Kidney (tissue), 14 donors: ENCODE measurements around the gene PLCB4. TPM values are rescaled to one million over a fixed set of nuclear protein-coding genes. Genes with fewer than 3 reads are reported as not detected.

Source experiments
- DNase-seq, 5 donors: peaks; one replicate each; pipeline ENCODE4 v3.0.0-alpha.2; 2013 to 2020
- FAIRE-seq: peaks from 2 replicates; lab custom pipeline; 2012; peaks lifted over from hg19 to GRCh38; lab: Jason Lieb, UNC
- H3K27ac ChIP-seq, 2 donors: one replicate each; pipeline ENCODE4 v1.7.0; 2013; ENCODE audit warnings: low read depth in 2 of 2, low read length in 2 of 2, inconsistent platforms in 1 of 2
- H3K27me3 ChIP-seq: one replicate; pipeline ENCODE4 v1.7.1; 2013; ENCODE audit warnings: low read length, inconsistent platforms; ENCODE audit not compliant: control insufficient read depth, insufficient read depth
- H3K36me3 ChIP-seq, 3 donors: one replicate each; pipeline versions ENCODE4 v1.7.0 to v1.7.1; 2013; ENCODE audit warnings: low read length in 3 of 3, control low read depth in 1 of 3, inconsistent platforms in 1 of 3; ENCODE audit not compliant: insufficient read depth in 3 of 3, control insufficient read depth in 2 of 3
- H3K4me1 ChIP-seq, 3 donors: one replicate each; pipeline versions ENCODE4 v1.7.0 to v1.7.1; 2013; ENCODE audit warnings: low read length in 3 of 3, inconsistent platforms in 1 of 3, low read depth in 1 of 3; ENCODE audit not compliant: control insufficient read depth in 2 of 3, insufficient read depth in 2 of 3
- H3K4me3 ChIP-seq, 3 donors: one replicate each; pipeline versions ENCODE4 v1.7.0 to v1.8.1; 2013; ENCODE audit warnings: low read length in 3 of 3, control low read depth in 1 of 3, inconsistent platforms in 1 of 3
- H3K9ac ChIP-seq, 3 donors: one replicate each; pipeline versions ENCODE4 v1.7.0 to v1.7.1; 2013; ENCODE audit warnings: low read length in 3 of 3, control low read depth in 1 of 3, inconsistent platforms in 1 of 3
- H3K9me3 ChIP-seq, 3 donors: one replicate each; pipeline versions ENCODE4 v1.7.0 to v1.7.1; 2013; ENCODE audit warnings: low read length in 3 of 3, control low read depth in 1 of 3, inconsistent platforms in 1 of 3; ENCODE audit not compliant: control insufficient read depth in 2 of 3, insufficient read depth in 1 of 3
- CTCF ChIP-seq: IDR thresholded peaks from 3 replicates; pipeline ENCODE4 v1.5.1; 2012; ENCODE audit warnings: mild to moderate bottlenecking, moderate library complexity, borderline replicate concordance; ENCODE audit not compliant: insufficient read depth; ENCODE audit errors: extremely low read depth
- intact Hi-C: fragments of 100-400 bp; cut with DNase I; formaldehyde crosslinking; loops from one replicate; pipeline ENCODE4 v1.11.1; 2022
- polyA plus RNA-seq: library from polyadenylated mRNA; stranded (reverse); fragments of 350-450 nt; fragmentation: Illumina TruSeq; extraction: RNeasy Lipid Tissue Mini Kit (QIAGEN cat#74804); gene quantifications from one replicate; pipeline ENCODE4 v1.2.3, GENCODE V29; 2014; ENCODE audit warnings: low read depth, low replicate concordance; ENCODE audit not compliant: insufficient read depth
- total RNA-seq: library from RNA; stranded (reverse); fragmentation: NEBNext Ultra II Directional; extraction: Animal tissue kit (Norgen Biotek cat#: 25700); gene quantifications from one replicate; pipeline ENCODE4 v1.2.1, GENCODE V29; 2021
- donor health status: control.
- donor health status: control.
- donor health status: control.
- donor health status: control.
- donor health status: control.
- donor health status: DM: yes; HTN: yes; CAD: no.
- donor health status: Normal renal cell carcinoma (clear cell type).

PLCB4 gene
- total and polyA plus RNA-seq, 2 donors from 2014 or later, result 2.8 to 17.7 TPM

GRCh38 chr20:9487231-9487630, 418.3 kb downstream of the PLCB4 start:
- H3K9ac ChIP-seq, result no peak overlapping the region
- H3K4me1 ChIP-seq, result no peaks in the 10 kb centered on the region
- H3K27me3 ChIP-seq, result no peaks in the 10 kb centered on the region
- intact Hi-C loops, result no loop called here
- no peak for TF ChIP-seq CTCF
- FAIRE-seq, result no peak
- H3K27ac ChIP-seq, result no peak overlapping the region
- H3K4me3 ChIP-seq, result no peak overlapping the region
- no peak for DNase-seq
- H3K36me3 ChIP-seq, result no peaks in the 10 kb centered on the region
- H3K9me3 ChIP-seq, result no peaks in the 10 kb centered on the region

- H3K4me3 ChIP-seq, result no peak overlapping the region
- no peaks in the 10 kb centered on the region for H3K4me1 ChIP-seq
- H3K9me3 ChIP-seq, result no peaks in the 10 kb centered on the region
- no peaks in the 10 kb centered on the region for H3K36me3 ChIP-seq
- no peak overlapping the region for H3K9ac ChIP-seq
- FAIRE-seq (no peak), DNase-seq (no peak)
- no peak for TF ChIP-seq CTCF
- no peak overlapping the region for H3K27ac ChIP-seq
- H3K27me3 ChIP-seq, result no peaks in the 10 kb centered on the region
- intact Hi-C loops, result no loop called here
Measured at GRCh38 chr20:9488063-9488462, 419.2 kb downstream of the PLCB4 start.

GRCh38 chr20:9490161-9490560, 421.3 kb downstream of the PLCB4 start:
- Histone ChIP-seq H3K9ac (no peak overlapping the region), H3K9me3 (no peaks in the 10 kb centered on the region), H3K27ac (no peak overlapping the region), H3K36me3 (no peaks in the 10 kb centered on the region), H3K4me1 (no peaks in the 10 kb centered on the region), H3K27me3 (no peaks in the 10 kb centered on the region), H3K4me3 (no peak overlapping the region)
- no peak for FAIRE-seq
- DNase-seq, result no peak
- no peak for TF ChIP-seq CTCF
- intact Hi-C loops, result no loop called here

- Histone ChIP-seq H3K27me3 (no peaks in the 10 kb centered on the region), H3K4me1 (no peaks in the 10 kb centered on the region), H3K4me3 (no peak overlapping the region), H3K9ac (no peak overlapping the region), H3K27ac (no peak overlapping the region), H3K36me3 (no peaks in the 10 kb centered on the region), H3K9me3 (no peaks in the 10 kb centered on the region)
- no peak for TF ChIP-seq CTCF
- intact Hi-C loops, result no loop called here
- no peak for DNase-seq
- FAIRE-seq, result no peak
Measured at GRCh38 chr20:9490631-9491030, 421.7 kb downstream of the PLCB4 start.
